CD4-positive, alpha-beta T cell treated with Interleukin-17A for 4 hours (primary cell): ENCODE data around the gene KIFC3.
"Not testable (repeated sequence)": the region's sequence is repeated elsewhere in the genome, so short reads cannot be mapped to it uniquely, and the experiment has no call there.

Experiments used
- DNase-seq: peaks from one replicate; pipeline ENCODE4 v3.0.0-alpha.2; 2020; ENCODE audit warnings: mixed read lengths

KIFC3 gene

GRCh38 chr16:57736419-57737351, 65.6 kb downstream of the KIFC3 start:
- peak; percentile 68 for DNase-seq

DNA sequence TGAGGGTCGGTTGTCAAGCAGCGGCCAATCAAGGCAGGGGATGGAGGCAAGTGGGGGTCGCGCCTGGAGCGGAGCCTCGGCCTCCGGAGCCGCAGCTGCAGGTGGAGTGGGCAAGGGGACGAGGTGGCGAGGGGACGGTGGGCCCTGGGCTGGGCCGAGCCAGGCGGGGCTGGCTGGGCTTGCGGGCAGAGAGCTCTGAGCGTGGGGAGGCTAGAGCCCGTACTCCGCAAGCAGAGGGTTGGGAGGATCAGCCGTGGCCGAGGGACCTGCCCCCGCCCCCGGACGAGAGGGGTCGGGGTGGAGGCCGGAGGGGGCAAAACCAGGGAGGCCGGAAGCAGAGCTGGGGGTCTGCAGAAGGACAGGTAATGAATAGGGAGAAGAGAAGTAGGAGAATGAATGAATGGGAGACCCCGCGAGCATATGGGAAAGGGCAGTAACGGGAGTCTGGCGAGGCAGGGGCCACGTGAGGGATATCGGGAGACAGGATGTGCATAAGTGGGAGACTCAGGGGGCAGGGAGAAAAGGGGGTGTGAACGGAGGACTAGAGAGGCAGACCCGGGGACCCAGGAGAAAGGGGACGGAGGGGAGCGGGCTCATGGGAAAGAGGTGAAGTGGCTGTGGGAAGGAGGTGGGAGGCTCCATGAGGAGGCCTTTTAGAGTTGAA, 66.4 kb downstream of the KIFC3 start, which contains the start of gene KATNB1:
Gene KATNB1, plus strand, starts transcription at position 16 of the 664 bp plus-strand sequence. CDS start 1,474 bp downstream, outside the sequence.
- no peak for DNase-seq

- DNase-seq = peak; percentile 99
Observed at GRCh38 chr16:57734925-57735754, 67.2 kb downstream of the KIFC3 start.

GRCh38 chr16:57734308-57734924, 67.9 kb downstream of the KIFC3 start:
- DNase-seq = no peak

GRCh38 chr16:57732714-57733113, 69.6 kb downstream of the KIFC3 start:
- DNase-seq = no peak

DNA sequence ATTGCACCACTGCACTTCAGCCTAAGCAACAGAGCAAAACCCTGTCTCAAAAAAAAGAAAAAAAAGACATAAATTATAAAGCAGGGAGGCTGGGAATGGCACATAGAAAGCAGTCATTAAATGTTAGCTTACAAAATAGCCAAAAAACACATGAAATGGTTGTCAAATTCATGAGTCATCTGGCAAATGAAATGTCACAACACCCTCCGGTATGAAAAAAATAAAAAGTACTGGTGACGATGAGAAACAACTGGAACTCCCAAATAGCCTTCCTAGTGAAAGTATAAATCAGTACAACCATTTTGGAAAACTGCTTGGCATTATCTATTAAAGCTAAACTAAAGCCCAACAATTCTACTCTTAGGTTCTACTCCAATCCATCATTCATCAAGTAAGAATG, 70.3 kb downstream of the KIFC3 start:
- DNase-seq = no peak

GRCh38 chr16:57730771-57731730, 71.2 kb downstream of the KIFC3 start:
- no peak for DNase-seq

GRCh38 chr16:57729852-57730251, 72.4 kb downstream of the KIFC3 start:
- not testable (repeated sequence) for DNase-seq

GRCh38 chr16:57729182-57729484, 73.2 kb downstream of the KIFC3 start:
- no peak for DNase-seq

DNA sequence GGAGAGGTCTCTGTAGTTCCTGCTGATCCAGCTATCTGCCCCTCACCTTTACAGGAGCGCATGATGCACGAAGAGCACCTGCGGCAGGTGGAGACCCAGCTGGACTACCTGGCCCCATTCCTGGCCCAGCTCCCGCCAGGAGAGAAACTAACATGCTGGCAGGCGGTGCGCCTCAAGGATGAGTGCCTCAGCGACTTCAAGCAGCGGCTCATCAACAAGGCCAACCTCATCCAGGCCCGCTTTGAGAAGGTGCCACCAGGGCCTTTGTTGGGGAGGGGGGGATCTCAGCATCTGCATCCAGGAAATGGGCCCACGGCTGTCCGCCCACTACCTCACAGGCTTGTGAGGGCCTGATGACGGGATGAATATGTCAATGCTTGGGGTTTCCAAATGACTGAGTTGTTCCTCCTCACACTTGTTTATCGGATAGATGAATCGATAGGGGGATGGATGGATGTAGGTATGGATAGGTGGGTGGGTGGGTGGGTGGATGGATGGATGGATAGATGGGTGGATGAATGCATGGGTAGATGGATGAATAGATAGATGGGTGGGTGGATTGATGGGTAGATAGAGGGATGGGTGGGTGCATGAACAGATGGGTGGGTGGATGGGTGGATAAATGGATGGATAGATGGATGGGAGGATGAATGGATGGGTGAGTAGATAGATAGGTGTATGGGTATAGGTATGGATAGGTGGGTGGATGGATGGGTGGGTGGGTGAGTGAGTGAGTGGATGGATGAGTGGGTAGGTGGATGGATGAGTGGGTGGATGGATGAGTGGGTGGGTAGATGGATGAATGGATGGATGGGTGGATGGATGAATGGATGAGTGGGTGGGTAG, 73.7 kb downstream of the KIFC3 start:
- no peak for DNase-seq

GRCh38 chr16:57727610-57728009, 74.7 kb downstream of the KIFC3 start:
- DNase-seq = no peak

GRCh38 chr16:57726433-57726947, 75.8 kb downstream of the KIFC3 start:
- DNase-seq = no peak

DNA sequence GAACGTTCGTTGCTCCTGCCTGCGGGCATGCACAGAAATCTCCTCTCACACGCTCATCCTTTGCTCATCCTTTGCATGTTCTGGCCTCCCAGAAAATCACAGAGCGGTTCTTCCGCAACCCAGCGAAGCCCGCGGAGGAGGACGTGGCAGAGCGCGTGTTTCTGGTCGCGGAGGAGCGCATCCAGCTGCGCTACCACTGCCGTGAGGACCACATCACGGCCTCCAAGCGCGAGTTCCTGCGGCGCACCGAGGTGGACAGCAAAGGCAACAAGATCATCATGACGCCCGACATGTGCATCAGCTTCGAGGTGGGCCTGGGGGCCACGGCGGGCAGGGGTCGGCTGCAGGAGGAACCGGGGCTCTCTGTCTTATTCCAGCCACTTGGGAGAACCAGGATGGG, 76.3 kb downstream of the KIFC3 start:
- DNase-seq = no peak

DNA sequence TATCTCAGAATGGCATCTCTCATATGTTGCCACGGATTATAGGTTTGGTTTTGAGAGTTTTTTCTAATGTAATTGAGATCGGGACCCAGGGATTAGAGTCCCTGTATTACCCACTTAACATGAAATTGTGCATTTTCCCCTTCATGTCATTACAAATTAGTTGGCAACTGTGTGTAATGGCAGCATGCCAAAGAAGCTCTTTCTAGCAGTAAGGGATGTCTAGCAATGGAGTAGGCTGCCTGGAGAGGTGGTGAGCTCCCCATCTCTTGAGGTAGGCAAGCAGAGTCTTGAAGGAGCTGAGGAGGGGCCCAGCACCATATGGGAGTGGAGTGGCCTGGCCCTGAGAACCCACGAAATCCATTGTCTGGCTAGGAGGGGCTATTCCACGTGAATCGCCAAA, 76.7 kb downstream of the KIFC3 start:
- DNase-seq = no peak

DNA sequence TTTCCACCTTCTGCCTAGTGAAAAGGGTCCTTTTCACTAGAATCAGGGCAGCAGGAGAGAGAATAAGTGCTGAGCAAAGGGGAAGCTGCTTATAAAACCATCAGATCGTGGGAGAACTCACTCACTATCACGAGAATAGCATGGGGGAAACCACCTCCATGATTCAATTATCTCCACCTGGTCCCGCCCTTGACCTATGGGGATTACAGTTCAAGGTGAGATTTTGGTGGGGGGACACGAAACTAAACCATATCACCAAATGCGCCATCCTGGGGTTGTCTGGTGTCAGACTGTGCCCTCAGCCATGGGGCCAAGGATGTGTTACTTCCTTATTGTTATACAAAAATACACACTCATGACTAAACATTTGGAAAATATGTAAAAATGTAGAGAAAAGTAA, 77.1 kb downstream of the KIFC3 start:
- no peak for DNase-seq

- no peak for DNase-seq
Observed at GRCh38 chr16:57724531-57724930, 77.8 kb downstream of the KIFC3 start.

DNA sequence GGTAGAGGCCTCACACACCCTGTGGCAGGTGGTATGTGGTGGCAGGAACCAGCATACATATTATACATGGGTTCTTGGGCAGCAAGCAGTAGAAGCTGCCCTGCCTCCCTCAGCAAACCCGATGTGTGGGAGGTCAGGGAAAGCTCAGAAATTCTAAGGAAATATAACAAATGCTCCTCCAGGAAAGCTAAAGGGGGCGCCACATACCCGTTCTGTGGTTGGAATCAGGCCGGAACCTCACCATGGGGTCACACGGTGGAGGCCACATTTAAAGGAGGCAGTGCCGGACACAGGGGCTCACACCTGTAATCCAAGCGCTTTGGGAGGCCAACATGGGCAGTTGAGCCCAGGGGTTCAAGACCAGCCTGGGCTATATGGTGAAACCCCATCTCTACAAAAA, 79.1 kb downstream of the KIFC3 start:
- no peak for DNase-seq

- no peak for DNase-seq
Observed at GRCh38 chr16:57722651-57723050, 79.6 kb downstream of the KIFC3 start.

- DNase-seq = no peak
Observed at GRCh38 chr16:57722210-57722499, 80.1 kb downstream of the KIFC3 start.

- no peak for DNase-seq
Observed at GRCh38 chr16:57721356-57722209, 80.7 kb downstream of the KIFC3 start.
